C4-2B (cell line): ENCODE measurements around the gene ITGAE.
"Not testable (repeated sequence)": the region's sequence is repeated elsewhere in the genome, so short reads cannot be mapped to it uniquely, and the experiment has no call there.

Experiments used
- H3K27ac ChIP-seq: fragments of 450-650 bp; 2 replicates; pipeline ENCODE4 v1.5.1; 2017
- ZFX ChIP-seq: fragments of 450-650 bp; IDR thresholded peaks from 2 replicates; pipeline ENCODE4 v1.6.1; 2017
- TF ChIP-seq, protein P1 (sequence below): fragments of 450-650 bp; conservative IDR thresholded peaks from 2 replicates; pipeline ENCODE4 v1.5.1; 2017; ENCODE audit warnings: mild to moderate bottlenecking

Gene ITGAE

DNA sequence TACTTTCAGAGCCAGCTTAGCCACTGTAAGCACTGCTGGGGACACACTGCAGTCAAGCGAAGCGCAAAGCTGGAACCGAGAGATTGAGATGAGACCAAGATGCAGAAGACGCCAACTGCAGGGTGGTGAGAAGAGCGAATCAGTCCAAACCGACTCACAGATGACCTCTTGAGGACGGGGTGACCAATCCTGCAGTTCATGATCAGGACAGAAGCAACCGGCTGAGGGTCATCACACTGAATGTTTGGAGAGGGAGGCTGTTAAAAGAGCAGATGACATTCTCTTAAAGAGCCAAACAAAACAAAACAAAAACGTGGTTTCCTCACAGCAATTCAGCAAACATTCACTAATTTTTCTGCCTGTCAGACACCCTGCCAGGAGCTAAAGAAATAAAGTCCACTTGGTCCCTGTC, 68.8 kb downstream of the ITGAE start:
- no peak for TF ChIP-seq ZFX
- TF ChIP-seq, protein P1, sequence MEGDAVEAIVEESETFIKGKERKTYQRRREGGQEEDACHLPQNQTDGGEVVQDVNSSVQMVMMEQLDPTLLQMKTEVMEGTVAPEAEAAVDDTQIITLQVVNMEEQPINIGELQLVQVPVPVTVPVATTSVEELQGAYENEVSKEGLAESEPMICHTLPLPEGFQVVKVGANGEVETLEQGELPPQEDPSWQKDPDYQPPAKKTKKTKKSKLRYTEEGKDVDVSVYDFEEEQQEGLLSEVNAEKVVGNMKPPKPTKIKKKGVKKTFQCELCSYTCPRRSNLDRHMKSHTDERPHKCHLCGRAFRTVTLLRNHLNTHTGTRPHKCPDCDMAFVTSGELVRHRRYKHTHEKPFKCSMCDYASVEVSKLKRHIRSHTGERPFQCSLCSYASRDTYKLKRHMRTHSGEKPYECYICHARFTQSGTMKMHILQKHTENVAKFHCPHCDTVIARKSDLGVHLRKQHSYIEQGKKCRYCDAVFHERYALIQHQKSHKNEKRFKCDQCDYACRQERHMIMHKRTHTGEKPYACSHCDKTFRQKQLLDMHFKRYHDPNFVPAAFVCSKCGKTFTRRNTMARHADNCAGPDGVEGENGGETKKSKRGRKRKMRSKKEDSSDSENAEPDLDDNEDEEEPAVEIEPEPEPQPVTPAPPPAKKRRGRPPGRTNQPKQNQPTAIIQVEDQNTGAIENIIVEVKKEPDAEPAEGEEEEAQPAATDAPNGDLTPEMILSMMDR, result no peak; the same call in 1 of the 2 replicates
- H3K27ac ChIP-seq, result no peak overlapping the region

DNA sequence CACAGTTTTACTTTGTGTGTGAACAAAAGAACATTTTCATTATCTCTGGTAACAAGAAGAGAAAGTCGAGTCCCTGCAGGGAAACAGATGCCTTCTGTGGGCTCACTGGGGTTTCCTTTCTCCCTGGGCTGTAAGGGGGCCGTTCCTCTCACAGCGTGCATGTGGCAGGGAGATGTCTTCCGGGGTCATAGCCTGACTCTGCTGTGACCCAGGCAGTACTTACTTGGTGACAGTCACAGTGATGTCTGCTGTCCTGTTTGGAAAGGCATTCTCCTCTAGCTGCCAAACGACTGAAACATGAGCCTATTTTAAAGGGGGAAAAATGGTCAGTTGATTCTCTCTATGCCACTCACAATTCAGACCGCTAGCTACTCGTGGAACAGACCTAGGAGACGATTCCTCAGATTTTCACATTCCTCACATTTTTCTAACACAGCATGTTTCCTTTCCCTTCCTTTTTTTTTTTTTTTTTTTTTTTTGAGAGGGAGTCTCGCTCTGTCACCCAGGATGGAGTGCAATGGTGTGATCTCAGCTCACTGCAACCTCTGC, 70.0 kb downstream of the ITGAE start:
- no peak overlapping the region for H3K27ac ChIP-seq
- TF ChIP-seq, protein P1, result no peak
- no peak for TF ChIP-seq ZFX

DNA sequence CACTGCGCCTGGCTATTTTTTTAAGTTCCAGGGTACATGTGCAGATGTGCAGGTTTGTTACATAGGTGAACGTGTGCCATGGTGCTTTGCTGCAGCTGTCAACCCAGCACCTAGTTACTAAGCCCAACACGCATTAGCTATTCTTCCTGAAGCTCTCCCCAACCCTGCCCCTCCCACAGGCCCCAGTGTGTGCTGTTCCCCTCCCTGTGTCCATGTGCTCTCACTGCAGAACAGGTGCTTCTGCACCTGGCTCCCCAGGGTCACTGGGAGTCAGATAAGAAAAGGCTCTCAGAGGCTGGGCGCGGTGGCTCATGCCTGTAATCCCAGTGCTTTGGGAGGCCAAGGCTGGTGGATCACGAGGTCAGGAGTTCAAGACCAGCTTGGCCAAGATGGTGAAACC, 71.1 kb downstream of the ITGAE start:
- H3K27ac ChIP-seq, result no peak overlapping the region
- TF ChIP-seq ZFX, result no peak
- TF ChIP-seq, protein P1, result no peak

DNA sequence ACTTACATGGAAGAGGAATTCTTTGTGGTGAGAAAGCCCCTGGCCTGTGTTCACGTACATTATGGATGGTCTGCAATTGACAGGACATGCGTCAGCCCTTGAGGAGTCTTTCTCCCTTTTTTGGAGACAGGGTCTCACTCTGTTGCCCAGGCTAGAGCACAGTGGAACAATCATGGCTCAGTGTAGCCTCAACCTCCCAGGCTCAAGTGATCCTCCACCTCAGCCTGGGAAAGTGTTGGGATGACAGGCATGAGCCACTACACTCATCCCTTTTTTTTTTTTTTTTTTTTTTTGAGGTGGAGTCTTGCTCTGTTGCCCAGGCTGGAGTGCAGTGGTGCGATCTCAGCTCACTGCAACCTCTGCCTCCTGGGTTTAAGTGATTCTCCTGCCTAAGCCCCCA, 72.9 kb downstream of the ITGAE start:
- H3K27ac ChIP-seq, result not testable (repeated sequence)

DNA sequence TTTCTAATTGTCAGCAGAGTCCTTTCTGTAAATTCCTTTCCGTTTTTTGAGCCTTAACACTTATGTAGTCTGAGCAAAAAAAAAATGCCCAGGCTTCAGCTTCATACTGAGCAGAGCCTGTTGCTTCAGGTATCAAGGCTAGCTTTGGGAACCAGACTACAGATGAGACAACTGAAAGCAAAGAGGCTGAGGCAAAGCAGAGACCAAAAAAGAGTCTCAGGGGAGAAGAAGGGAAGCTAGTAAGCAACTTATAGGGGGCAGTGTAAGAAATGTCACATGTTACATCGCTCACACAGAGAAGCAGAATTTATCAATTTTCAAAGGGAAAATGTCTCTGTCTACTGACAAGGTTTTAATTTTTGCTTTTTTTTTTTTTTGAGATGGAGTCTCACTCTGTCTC, 73.9 kb downstream of the ITGAE start:
- H3K27ac ChIP-seq, result no peak overlapping the region
- TF ChIP-seq ZFX, result no peak
- TF ChIP-seq, protein P1, result no peak

DNA sequence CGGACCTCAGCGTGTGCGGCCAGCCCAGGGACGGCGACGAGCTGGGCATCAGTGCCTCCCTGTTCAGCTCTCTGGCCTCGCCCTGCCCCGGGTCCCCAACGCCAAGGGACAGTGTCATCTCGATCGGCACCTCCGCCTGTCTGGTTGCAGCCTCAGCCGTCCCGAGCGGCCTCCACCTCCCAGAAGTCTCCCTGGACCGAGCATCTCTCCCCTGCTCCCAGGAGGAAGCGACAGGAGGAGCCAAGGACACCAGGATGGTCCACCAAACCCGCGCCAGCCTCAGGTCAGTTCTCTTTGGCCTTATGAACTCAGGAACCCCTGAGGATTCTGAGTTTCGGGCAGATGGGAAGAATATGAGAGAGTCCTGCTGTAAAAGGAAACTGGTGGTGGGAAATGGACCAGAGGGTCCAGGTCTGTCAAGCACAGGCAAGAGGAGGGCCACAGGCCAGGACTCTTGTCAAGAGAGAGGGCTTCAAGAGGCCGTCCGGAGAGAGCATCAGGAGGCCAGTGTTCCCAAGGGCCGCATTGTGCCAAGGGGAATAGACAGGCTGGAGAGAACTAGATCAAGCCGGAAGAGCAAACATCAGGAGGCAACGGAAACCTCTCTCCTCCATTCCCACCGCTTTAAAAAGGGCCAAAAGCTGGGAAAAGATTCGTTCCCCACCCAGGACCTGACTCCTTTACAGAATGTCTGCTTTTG, 76.5 kb downstream of the ITGAE start:
- H3K27ac ChIP-seq, result peak overlapping the region; percentile 91
- TF ChIP-seq, protein P1, result no peak
- no peak for TF ChIP-seq ZFX

DNA sequence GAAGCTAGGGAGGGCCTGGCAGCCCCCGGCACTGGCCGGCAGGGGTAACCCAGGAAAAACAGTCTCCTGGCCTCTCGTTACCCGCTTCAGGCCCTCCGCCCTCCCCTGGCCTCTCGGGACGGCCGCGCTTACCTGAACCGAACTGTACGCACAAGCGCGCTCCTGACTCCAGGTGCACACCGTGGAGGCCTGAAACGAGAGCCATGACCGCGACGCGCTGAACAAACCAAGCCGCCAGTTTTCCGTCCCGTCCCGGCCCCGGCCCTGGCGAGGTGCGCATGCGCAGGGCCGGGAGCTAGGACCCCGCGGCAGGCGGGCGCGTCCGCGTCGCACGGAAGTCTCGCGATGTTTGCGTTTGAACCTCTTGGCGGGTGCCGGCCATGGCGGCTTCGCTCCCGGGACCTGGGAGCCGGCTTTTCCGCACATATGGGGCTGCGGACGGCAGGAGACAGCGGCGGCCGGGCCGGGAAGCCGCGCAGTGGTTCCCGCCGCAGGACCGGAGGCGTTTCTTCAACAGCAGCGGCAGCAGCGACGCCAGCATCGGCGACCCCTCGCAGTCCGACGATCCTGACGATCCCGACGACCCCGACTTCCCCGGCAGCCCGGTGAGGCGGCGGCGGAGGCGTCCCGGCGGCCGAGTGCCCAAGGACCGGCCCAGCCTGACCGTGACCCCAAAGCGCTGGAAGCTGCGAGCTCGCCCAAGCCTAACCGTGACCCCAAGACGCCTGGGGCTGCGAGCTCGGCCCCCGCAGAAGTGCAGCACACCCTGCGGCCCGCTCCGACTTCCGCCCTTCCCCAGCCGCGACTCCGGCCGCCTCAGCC, 77.2 kb downstream of the ITGAE start, which contains the start of gene HASPIN:
HASPIN (plus strand) TSS at position 348 of the 822 bp plus-strand sequence; CDS start at position 381, 33 bp downstream.
- peak; percentile 89 for TF ChIP-seq ZFX
- TF ChIP-seq, protein P1, result no peak
- H3K27ac ChIP-seq, result peak within 1 kb of the TSS; percentile 91
